ENCODE results near the gene NUP37. TPM values are rescaled to one million over a fixed set of nuclear protein-coding genes. Genes with fewer than 3 reads are reported as not detected.

Gene NUP37
- total and polyA plus RNA-seq, 2 of the 13 experiments (the other 11 are each of a cell fraction or from before 2014, with no cell fraction given), result 50.6 to 80.1 TPM

GRCh38 chr12:102061560-102062418, 58.1 kb downstream of the NUP37 start, which contains the start of gene WASHC3 (continued):
- TF ChIP-seq BRF2 (CRISPR knock-in tag; IDR thresholded peaks at IDR 0.05), result no peak
- TF ChIP-seq KIAA2018 (CRISPR knock-in tag; IDR thresholded peaks at IDR 0.05; ENCODE audit: borderline replicate concordance), result no peak
- TF ChIP-seq ZNF24 (IDR thresholded peaks at IDR 0.05), result no peak
- TF ChIP-seq YY1 (IDR thresholded peaks at IDR 0.05; ENCODE audit: insufficient read depth, insufficient replicate concordance, low read depth, low read length), result peak; percentile 61
- no peak for TF ChIP-seq ZNF281 (CRISPR knock-in tag; IDR thresholded peaks at IDR 0.05; ENCODE audit: borderline replicate concordance)
- TF ChIP-seq CAMTA2 (CRISPR knock-in tag; IDR thresholded peaks at IDR 0.05; ENCODE audit: borderline replicate concordance), result 0 out of 2 replicates have a peak, but pooled peaks have one; percentile 45
- peak; percentile 43; the same call in 1 of the 2 replicates for TF ChIP-seq MIER3 (CRISPR knock-in tag; IDR thresholded peaks at IDR 0.05; ENCODE audit: borderline replicate concordance)
- 0 out of 2 replicates have a peak, but pooled peaks have one; percentile 48 for TF ChIP-seq IKZF5 (CRISPR knock-in tag; IDR thresholded peaks at IDR 0.05)
- peak; percentile 65; the same call in 1 of the 2 replicates for TF ChIP-seq TAF1 (CRISPR knock-in tag; IDR thresholded peaks at IDR 0.05)
- TF ChIP-seq ELK4 (CRISPR knock-in tag; IDR thresholded peaks at IDR 0.05; ENCODE audit: borderline replicate concordance), result no peak
- peak; percentile 25; the same call in 1 of the 3 replicates for TF ChIP-seq MXI1 (IDR thresholded peaks at IDR 0.05; ENCODE audit: borderline replicate concordance, low read depth, low read length)
